H1 (cell line): Measurements from ENCODE around the gene SFRP5. TPM values are rescaled to one million over a fixed set of nuclear protein-coding genes. Genes with fewer than 3 reads are reported as not detected.

ENCODE experiments used
- BRCA1 ChIP-seq: IDR thresholded peaks from 2 replicates; pipeline ENCODE4 v1.6.1; 2012; ENCODE audit warnings: low read depth, low read length, improper control_type of control experiment
- CTCF ChIP-seq, 3 experiments: IDR thresholded peaks; 1 replicate in 2 of 3; 2 replicates in 1 of 3; pipeline versions ENCODE4 v1.5.1 to v1.6.1; 2011; ENCODE audit warnings: low read length in 3 of 3, mild to moderate bottlenecking in 3 of 3, inconsistent platforms in 2 of 3, low read depth in 1 of 3, moderate library complexity in 1 of 3; ENCODE audit not compliant: insufficient read depth in 1 of 3; ENCODE audit errors: control extremely low read depth in 1 of 3
- KDM5A ChIP-seq: fragments of 200-600 bp; IDR thresholded peaks from 2 replicates; pipeline ENCODE4 v1.7.1; 2012; ENCODE audit warnings: mild to moderate bottlenecking, low read length, inconsistent platforms, mixed read lengths
- SP4 ChIP-seq: IDR thresholded peaks from 2 replicates; pipeline ENCODE4 v1.6.1; 2012; ENCODE audit warnings: low read length, inconsistent platforms
- TEAD4 ChIP-seq: IDR thresholded peaks from 2 replicates; pipeline ENCODE4 v1.6.1; 2012; ENCODE audit warnings: low read depth, low read length, inconsistent platforms, mixed read lengths
- polyA plus RNA-seq, 7 experiments: library from polyadenylated mRNA; depleted of rRNA in 3 of 7; stranded (reverse) in 5 of 7; unstranded in 2 of 7; fragments of >200 nt in 5 of 7; fragments of 200-250 nt in 2 of 7; gene quantifications; 1 replicate in 5 of 7; 2 replicates in 1 of 7; 4 replicates in 1 of 7; pipeline versions ENCODE4 v1.2.1 to v1.2.3, GENCODE V29; 2011 to 2013; ENCODE audit warnings: missing spikeins in 2 of 7, mixed read lengths in 2 of 7
- total RNA-seq: library from RNA; stranded (reverse); fragmentation: NEBNext Ultra II Directional; extraction: Animal tissue kit (Norgen Biotek cat#: 25700); gene quantifications from 2 replicates; pipeline ENCODE4 v1.2.1, GENCODE V29; 2021

SFRP5 gene
- total and polyA plus RNA-seq, 2 of the 8 experiments (the other 6 are each of a cell fraction or from before 2014, with no cell fraction given), result 3.9 to 5.9 TPM

- no peak for TF ChIP-seq KDM5A
- TF ChIP-seq SP4, result no peak
- TF ChIP-seq BRCA1, result no peak
- TF ChIP-seq TEAD4, result no peak
- TF ChIP-seq CTCF (IDR thresholded peaks at IDR 0.05; ENCODE audit: control extremely low read depth in 1 of 3, insufficient read depth in 1 of 3, low read depth in 1 of 3, low read length in 3 of 3), result no peak
Measured at GRCh38 chr10:97801422-97801821, 29.6 kb upstream of the SFRP5 start (continued).
